Endodermal cell (in vitro differentiated cells): ENCODE measurements around the gene CERS5. TPM values are rescaled to one million over a fixed set of nuclear protein-coding genes. Genes with fewer than 3 reads are reported as not detected.

Source experiments
- DNase-seq: peaks from one replicate; pipeline ENCODE4 v3.0.0-alpha.2; 2017
- H3K27ac ChIP-seq: 2 replicates; pipeline ENCODE4 v1.5.1; 2013; ENCODE audit warnings: mild to moderate bottlenecking, low read depth, low read length, moderate library complexity
- H3K27me3 ChIP-seq: 2 replicates; pipeline ENCODE4 v1.6.1; 2013; ENCODE audit warnings: mild to moderate bottlenecking, low read length, moderate library complexity; ENCODE audit not compliant: insufficient read depth, control insufficient read depth, poor library complexity, severe bottlenecking
- H3K36me3 ChIP-seq: 2 replicates; pipeline ENCODE4 v1.7.0; 2013; ENCODE audit warnings: mild to moderate bottlenecking, low read length, moderate library complexity; ENCODE audit not compliant: control insufficient read depth, insufficient read depth
- H3K4me1 ChIP-seq: one replicate; pipeline ENCODE4 v1.7.0; 2013; ENCODE audit warnings: low read length; ENCODE audit not compliant: control insufficient read depth, insufficient read depth
- H3K4me3 ChIP-seq: 2 replicates; pipeline ENCODE4 v1.5.1; 2013; ENCODE audit warnings: mild to moderate bottlenecking, low read length, moderate library complexity
- H3K9ac ChIP-seq: 2 replicates; pipeline ENCODE4 v1.6.1; 2013; ENCODE audit warnings: mild to moderate bottlenecking, low read length, moderate library complexity; ENCODE audit not compliant: poor library complexity, severe bottlenecking; ENCODE audit errors: extremely low read depth
- H3K9me3 ChIP-seq: 2 replicates; pipeline ENCODE4 v1.6.1; 2013; ENCODE audit warnings: mild to moderate bottlenecking, low read length, moderate library complexity; ENCODE audit not compliant: control insufficient read depth
- H3K27ac Mint-ChIP-seq: 2 replicates; pipeline ENCODE4 v1.8.0; 2020; ENCODE audit warnings: mixed read lengths
- H3K27me3 Mint-ChIP-seq: 2 replicates; pipeline ENCODE4 v1.8.0; 2021; ENCODE audit warnings: mild to moderate bottlenecking, mixed read lengths; ENCODE audit not compliant: insufficient read depth
- H3K36me3 Mint-ChIP-seq: 2 replicates; pipeline ENCODE4 v1.8.0; 2020; ENCODE audit warnings: low read depth, mixed read lengths
- H3K4me1 Mint-ChIP-seq: 2 replicates; pipeline ENCODE4 v1.8.0; 2020; ENCODE audit warnings: mixed read lengths
- H3K4me3 Mint-ChIP-seq: 2 replicates; pipeline ENCODE4 v1.8.0; 2020; ENCODE audit warnings: mild to moderate bottlenecking, moderate library complexity, mixed read lengths
- H3K9me3 Mint-ChIP-seq: 2 replicates; pipeline ENCODE4 v1.8.0; 2020; ENCODE audit warnings: mild to moderate bottlenecking, mixed read lengths
- WGBS, 2 experiments: methylation state at CpG; one replicate each; pipeline versions ENCODE4 v1.1.5 to v1.1.7; 2013; ENCODE audit warnings: missing lambda C conversion rate in 2 of 2, mixed read lengths in 1 of 2; ENCODE audit not compliant: insufficient coverage in 1 of 2, insufficient read length in 1 of 2; 5-methylcytosine and 5-hydroxymethylcytosine counted together
- total RNA-seq, 2 donors: library from RNA; stranded (reverse); fragmentation: NEBNext Ultra II Directional in 1 of 2; extraction: Animal tissue kit (Norgen Biotek cat#: 25700) in 1 of 2; gene quantifications; 2 replicates in 1 of 2; 3 replicates in 1 of 2; pipeline ENCODE4 v1.2.1, GENCODE V29; 2021
- TF ChIP-seq, protein P1 (sequence below): fragments of 200-600 bp; sonication (generic); conservative IDR thresholded peaks from 2 replicates; pipeline ENCODE4 v1.5.0; 2021; ENCODE audit warnings: antibody characterized with exemption, mild to moderate bottlenecking

Gene CERS5
- total RNA-seq, 2 donors from 2014 or later, result 59.7 to 65.5 TPM

DNA sequence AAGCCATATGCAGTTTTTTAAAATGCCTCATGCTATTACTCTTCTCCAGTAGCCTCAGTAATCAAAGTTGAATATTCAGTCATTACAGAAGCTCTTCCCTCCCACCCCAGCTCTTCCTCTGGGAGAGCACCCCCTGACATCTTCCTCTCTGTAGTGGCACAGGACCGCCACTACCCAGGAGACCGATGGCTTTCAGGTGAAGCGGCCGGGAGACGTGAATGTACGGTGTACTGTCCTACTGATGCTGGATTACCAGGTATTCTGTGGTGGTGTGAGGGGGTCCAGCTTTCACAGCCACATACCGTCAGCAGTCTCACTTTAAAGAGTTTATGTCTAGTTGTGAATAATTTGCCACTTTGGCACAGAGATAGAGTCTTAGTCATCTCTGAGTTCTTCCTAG, 77.4 kb downstream of the CERS5 start:
- Histone ChIP-seq H3K4me3 (no peak overlapping the region), H3K9me3 (no peaks in the 10 kb centered on the region), H3K36me3 (peaks cover 75% of the 10 kb centered on the region), H3K27ac (no peak overlapping the region), H3K4me1 (no peaks in the 10 kb centered on the region), H3K27me3 (no peaks in the 10 kb centered on the region), H3K9ac (no peak overlapping the region)
- TF ChIP-seq, protein P1, sequence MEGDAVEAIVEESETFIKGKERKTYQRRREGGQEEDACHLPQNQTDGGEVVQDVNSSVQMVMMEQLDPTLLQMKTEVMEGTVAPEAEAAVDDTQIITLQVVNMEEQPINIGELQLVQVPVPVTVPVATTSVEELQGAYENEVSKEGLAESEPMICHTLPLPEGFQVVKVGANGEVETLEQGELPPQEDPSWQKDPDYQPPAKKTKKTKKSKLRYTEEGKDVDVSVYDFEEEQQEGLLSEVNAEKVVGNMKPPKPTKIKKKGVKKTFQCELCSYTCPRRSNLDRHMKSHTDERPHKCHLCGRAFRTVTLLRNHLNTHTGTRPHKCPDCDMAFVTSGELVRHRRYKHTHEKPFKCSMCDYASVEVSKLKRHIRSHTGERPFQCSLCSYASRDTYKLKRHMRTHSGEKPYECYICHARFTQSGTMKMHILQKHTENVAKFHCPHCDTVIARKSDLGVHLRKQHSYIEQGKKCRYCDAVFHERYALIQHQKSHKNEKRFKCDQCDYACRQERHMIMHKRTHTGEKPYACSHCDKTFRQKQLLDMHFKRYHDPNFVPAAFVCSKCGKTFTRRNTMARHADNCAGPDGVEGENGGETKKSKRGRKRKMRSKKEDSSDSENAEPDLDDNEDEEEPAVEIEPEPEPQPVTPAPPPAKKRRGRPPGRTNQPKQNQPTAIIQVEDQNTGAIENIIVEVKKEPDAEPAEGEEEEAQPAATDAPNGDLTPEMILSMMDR, result no peak
- no peaks in the 10 kb centered on the region for H3K27me3 Mint-ChIP-seq
- WGBS, 2 experiments, result 97 to 100% methylated on average over 1 to 7 of the region's 7 CpGs
- H3K9me3 Mint-ChIP-seq, result no peaks in the 10 kb centered on the region
- H3K27ac Mint-ChIP-seq, result no peak overlapping the region
- H3K4me1 Mint-ChIP-seq, result peaks cover 4% of the 10 kb centered on the region
- no peak overlapping the region for H3K4me3 Mint-ChIP-seq
- DNase-seq, result no peak
- peaks cover 72% of the 10 kb centered on the region for H3K36me3 Mint-ChIP-seq

DNA sequence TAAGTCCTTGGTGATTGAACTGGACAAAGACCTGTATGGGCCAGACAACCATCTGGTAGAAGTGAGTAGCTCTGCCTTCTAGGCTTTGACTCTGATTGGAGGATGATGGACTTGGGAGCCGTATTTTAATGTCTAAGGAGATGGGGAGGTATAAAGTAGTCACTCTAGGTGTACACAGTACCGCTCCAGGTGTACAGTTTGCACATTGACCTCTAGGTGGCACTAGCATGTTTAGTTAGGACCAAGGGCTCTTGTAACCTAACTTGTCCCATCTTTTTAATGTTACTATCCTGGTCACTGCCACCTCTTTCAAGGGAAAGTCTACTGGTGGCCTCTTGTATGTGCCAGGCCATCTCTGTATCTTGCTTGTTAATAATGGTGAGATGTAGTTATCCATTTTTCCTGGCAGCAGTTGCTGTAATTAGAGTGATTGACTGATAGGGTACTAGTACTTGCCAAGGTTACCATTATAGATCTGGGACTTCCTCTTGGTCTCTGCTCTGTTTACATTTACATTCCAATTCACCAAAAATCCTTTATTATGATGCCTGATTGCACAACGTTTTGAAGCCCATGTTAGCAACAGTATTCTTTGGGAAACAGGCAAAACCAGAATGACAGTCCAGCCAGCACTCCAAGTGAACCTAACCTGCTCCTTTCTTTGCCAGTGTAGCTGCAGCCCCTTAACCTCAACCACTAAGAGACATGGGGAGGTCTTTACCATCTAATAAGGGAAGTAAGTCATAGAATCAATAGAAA, 78.4 kb downstream of the CERS5 start:
- TF ChIP-seq, protein P1, result peak; percentile 88
- peaks cover 4% of the 10 kb centered on the region for H3K4me1 Mint-ChIP-seq
- no peaks in the 10 kb centered on the region for H3K9me3 Mint-ChIP-seq
- H3K27me3 Mint-ChIP-seq, result no peaks in the 10 kb centered on the region
- H3K9ac ChIP-seq, result no peak overlapping the region
- H3K36me3 Mint-ChIP-seq, result peaks cover 64% of the 10 kb centered on the region
- H3K27ac ChIP-seq, result no peak overlapping the region
- no peaks in the 10 kb centered on the region for H3K4me1 ChIP-seq
- no peak overlapping the region for H3K27ac Mint-ChIP-seq
- DNase-seq, result peak; percentile 87
- H3K36me3 ChIP-seq, result peaks cover 66% of the 10 kb centered on the region
- H3K4me3 Mint-ChIP-seq, result no peak overlapping the region
- 55 to 62% methylated on average over 2 to 3 of the region's 3 CpGs for WGBS, 2 experiments
- no peaks in the 10 kb centered on the region for H3K9me3 ChIP-seq
- H3K27me3 ChIP-seq, result no peaks in the 10 kb centered on the region
- no peak overlapping the region for H3K4me3 ChIP-seq

DNA sequence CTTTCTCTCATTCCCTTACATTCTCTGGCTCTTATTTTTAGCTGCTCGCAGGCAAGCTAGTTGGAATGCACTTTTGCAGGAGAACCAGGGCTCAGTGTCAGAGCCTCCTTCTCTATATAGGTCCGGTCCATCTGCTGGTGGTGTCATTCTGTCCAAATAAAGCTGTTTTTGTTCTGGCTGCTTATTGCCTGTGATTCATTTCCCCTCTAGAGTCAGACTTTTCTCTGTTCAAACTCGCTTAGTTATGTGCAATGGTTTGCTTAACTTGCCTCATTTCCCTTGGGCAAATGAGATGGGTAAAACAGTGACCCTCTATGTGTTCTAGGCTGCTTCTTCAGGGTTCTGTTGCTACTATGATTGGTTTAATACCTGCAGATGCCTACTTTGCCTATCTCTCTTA, 79.2 kb downstream of the CERS5 start:
- Mint-ChIP-seq H3K36me3 (peaks cover 61% of the 10 kb centered on the region), H3K9me3 (no peaks in the 10 kb centered on the region), H3K27ac (no peak overlapping the region), H3K4me1 (peaks cover 4% of the 10 kb centered on the region), H3K27me3 (no peaks in the 10 kb centered on the region), H3K4me3 (no peak overlapping the region)
- Histone ChIP-seq H3K9me3 (no peaks in the 10 kb centered on the region), H3K36me3 (peaks cover 61% of the 10 kb centered on the region), H3K4me3 (no peak overlapping the region), H3K9ac (no peak overlapping the region), H3K27me3 (no peaks in the 10 kb centered on the region), H3K4me1 (no peaks in the 10 kb centered on the region), H3K27ac (no peak overlapping the region)
- DNase-seq, result no peak
- 92 to 95% methylated on average over 2 to 3 of the region's 3 CpGs for WGBS, 2 experiments
- TF ChIP-seq, protein P1, result no peak
